ENCODE results near the gene CD8B. TPM values are rescaled to one million over a fixed set of nuclear protein-coding genes. Genes with fewer than 3 reads are reported as not detected.

Gene CD8B
- total and polyA plus RNA-seq, 2 of the 13 experiments (the other 11 are each of a cell fraction or from before 2014, with no cell fraction given) = 0.04 TPM; not detected in 1

- TF ChIP-seq ZNF296 (CRISPR knock-in tag; conservative IDR thresholded peaks at IDR 0.05) (no peak), PLRG1 (conservative IDR thresholded peaks at IDR 0.05) (no peak), CC2D1A (CRISPR knock-in tag; IDR thresholded peaks at IDR 0.05) (no peak), PRDM15 (CRISPR knock-in tag; IDR thresholded peaks at IDR 0.05) (no peak), KDM6A (CRISPR knock-in tag; IDR thresholded peaks at IDR 0.05; ENCODE audit: low read depth) (no peak), CENPT (CRISPR knock-in tag; IDR thresholded peaks at IDR 0.05; ENCODE audit: low read depth) (no peak), ZNF646 (CRISPR knock-in tag; IDR thresholded peaks at IDR 0.05) (no peak), U2AF1 (optimal IDR thresholded peaks at IDR 0.05; ENCODE audit: low read depth, low read length) (no peak), HINFP (CRISPR knock-in tag; IDR thresholded peaks at IDR 0.05; ENCODE audit: low read depth) (peak; percentile 29; the same call in 1 of the 2 replicates), ZNF362 (CRISPR knock-in tag; IDR thresholded peaks at IDR 0.05; ENCODE audit: borderline replicate concordance) (peak; percentile 63; the same call in 1 of the 2 replicates), GATAD1 (CRISPR knock-in tag; IDR thresholded peaks at IDR 0.05) (peak; percentile 53; the same call in 1 of the 2 replicates), TRIM22 (IDR thresholded peaks at IDR 0.05) (no peak), ZNF24 (IDR thresholded peaks at IDR 0.05) (no peak), AKAP8 (CRISPR knock-in tag; IDR thresholded peaks at IDR 0.05) (no peak), ZNF501 (CRISPR knock-in tag; IDR thresholded peaks at IDR 0.05) (peak; percentile 82)
Measured at GRCh38 chr2:86808315-86809161, 53.1 kb downstream of the CD8B start (continued).
